Omental fat pad (tissue), 4 donors: ENCODE results near the gene RNU2-63P. TPM values are rescaled to one million over a fixed set of nuclear protein-coding genes. Genes with fewer than 3 reads are reported as not detected.
A peak's percentile ranks its signal among the peaks of the same experiment; 100 is the strongest.

Experiments used
- ATAC-seq: fragments of 150-250 bp; one replicate; pipeline ENCODE4 v1.9.1; 2016; ENCODE audit warnings: mild to moderate bottlenecking, moderate library complexity; ENCODE audit not compliant: low FRiP score
- DNase-seq: peaks from one replicate; pipeline ENCODE4 v3.0.0-alpha.2; 2019; ENCODE audit warnings: low spot score
- total RNA-seq, 4 donors: library from RNA; depleted of rRNA; stranded (reverse); fragments of >200 nt; gene quantifications; one replicate each; pipeline ENCODE4 v1.1.0, GENCODE V29; 2016
- TF ChIP-seq, protein P1 (sequence below), 3 donors: fragments of 450-650 bp; IDR thresholded peaks; one replicate each; pipeline ENCODE4 v1.5.1; 2016 to 2017; ENCODE audit warnings: antibody characterized with exemption in 3 of 3, mild to moderate bottlenecking in 3 of 3, moderate library complexity in 2 of 3

RNU2-63P gene
- not detected for total RNA-seq

DNA sequence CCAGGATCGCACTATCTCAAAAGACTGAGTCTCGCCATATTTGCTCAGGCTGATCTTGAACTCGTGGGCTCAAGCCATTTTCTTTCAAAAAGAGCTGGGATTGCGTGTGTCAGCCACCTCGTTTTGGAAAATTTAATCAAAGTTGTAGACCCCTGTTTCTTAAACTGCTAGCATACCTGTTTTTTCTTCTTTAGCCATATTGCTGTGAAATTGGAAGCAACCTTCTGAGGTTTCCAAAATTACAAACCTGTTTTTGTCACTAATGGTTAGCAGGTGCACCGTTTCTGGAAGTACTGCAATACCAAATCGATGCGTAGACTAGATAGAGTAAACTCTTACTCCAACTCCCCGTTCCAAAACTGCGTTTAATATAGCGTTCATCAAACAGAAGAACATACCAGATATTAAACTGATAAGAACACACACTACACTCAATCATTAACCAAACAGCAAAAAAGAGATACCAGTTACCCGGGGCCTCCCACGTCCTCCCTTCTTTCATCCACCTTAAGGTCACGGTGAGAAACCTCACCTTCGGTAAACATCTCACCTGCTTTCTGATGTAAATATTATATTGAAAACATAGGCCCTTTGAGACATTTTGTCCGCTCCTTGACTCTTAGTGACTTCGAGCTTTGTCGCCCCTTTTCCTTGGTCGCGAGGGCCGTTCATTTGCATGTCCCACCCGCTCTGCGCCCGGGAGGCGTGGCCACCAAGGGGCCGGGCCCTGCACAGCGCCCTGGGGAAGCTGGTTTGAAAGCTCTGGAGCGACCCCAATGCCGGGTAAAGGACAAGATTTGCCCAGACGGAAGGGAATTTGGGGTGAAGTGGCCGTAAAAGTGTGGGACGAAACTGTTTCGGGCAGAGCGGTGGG is at the start of gene RNU2-63P:
TSS of gene RNU2-63P (minus strand) at position 462 of the 874 bp plus-strand sequence.
- TF ChIP-seq, protein P1, sequence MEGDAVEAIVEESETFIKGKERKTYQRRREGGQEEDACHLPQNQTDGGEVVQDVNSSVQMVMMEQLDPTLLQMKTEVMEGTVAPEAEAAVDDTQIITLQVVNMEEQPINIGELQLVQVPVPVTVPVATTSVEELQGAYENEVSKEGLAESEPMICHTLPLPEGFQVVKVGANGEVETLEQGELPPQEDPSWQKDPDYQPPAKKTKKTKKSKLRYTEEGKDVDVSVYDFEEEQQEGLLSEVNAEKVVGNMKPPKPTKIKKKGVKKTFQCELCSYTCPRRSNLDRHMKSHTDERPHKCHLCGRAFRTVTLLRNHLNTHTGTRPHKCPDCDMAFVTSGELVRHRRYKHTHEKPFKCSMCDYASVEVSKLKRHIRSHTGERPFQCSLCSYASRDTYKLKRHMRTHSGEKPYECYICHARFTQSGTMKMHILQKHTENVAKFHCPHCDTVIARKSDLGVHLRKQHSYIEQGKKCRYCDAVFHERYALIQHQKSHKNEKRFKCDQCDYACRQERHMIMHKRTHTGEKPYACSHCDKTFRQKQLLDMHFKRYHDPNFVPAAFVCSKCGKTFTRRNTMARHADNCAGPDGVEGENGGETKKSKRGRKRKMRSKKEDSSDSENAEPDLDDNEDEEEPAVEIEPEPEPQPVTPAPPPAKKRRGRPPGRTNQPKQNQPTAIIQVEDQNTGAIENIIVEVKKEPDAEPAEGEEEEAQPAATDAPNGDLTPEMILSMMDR (IDR thresholded peaks at IDR 0.05) = no peak
- ATAC-seq (peak; percentile 89), DNase-seq (peak; percentile 46)

- ATAC-seq = no peak
- TF ChIP-seq, protein P1 (IDR thresholded peaks at IDR 0.05) = no peak
- no peak for DNase-seq
Observed at GRCh38 chr2:88061295-88061694, 44.9 kb upstream of the RNU2-63P start.

DNA sequence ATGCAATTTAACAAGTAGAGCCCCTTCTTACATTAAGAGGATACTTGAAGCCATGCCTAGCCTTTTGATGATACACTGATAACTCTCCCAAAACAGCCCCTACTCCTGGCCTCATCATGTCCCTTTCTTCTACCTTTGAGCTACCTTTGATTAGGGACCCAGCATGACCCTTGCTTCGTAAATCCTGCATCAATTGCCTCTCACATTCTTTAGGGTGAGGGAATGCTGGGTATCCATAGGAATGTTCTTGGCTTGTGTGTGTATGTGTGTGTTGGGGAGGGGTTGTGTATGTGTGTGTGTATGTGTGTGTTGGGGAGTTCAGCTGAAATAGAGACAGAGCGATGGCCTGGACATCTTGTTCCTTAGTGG is 44.5 kb upstream of the RNU2-63P start:
- ATAC-seq (no peak), DNase-seq (no peak)
- TF ChIP-seq, protein P1 (IDR thresholded peaks at IDR 0.05) = no peak

DNA sequence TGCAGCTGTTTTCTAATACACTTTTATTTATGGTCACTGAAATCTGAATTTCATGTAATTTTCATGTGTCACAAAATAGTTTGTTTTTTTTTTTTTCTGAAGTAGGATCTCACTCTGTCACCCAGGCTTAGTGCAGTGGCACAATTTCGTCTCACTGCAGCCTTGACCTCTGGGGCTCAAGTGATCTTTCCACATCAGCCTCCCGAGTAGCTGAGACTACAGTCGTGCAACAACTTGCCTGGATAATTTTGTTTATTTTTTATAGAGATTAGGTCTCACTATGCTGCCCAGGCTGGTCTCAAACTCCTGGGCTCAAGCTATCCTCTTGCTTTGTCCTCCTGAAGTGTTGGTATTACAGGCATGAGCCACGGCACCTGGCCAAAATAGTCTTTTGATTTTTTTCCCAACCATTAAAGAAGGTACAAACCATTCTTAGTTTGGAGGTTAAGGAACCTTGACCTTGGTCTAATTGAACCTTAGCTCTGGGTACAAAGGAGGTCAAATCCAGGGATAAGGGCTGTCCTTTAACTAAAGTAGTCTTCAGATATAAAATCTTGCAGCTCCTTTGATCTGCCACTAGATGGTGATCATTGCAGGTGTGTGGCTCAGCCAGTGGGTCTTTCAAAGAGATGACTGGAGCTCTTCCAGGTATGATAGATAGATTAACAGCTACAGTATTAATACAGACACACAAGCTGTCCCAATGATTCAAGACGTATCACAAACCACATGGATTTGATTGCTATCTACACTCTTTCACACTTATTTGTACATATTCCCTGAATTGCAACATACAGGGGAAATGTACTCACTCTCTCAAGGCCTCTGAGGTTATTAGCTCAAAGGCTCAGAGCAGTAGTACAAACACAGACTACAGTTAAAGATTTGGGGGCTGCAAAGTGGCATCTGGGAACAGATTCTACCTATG is 43.9 kb upstream of the RNU2-63P start:
- TF ChIP-seq, protein P1 (IDR thresholded peaks at IDR 0.05) = no peak
- DNase-seq (no peak), ATAC-seq (no peak)

DNA sequence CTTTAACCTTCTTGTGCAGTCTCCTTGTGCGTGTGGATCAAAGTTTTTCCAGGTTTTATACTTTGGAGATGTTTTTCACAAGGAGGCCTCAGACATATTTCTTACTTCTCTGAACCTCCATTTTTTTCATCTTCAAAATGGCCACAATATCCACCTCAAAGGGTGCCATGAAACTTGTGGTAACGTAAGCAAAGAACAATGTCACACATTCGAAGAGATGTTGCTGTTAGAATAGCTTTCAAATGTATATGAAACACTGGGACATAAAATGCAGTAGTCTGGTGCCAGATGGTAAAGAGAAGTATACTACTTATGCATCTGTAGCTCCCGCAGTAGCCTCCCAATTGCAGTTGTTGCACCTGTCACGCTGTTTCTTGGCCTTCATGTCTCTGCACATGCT is 41.8 kb upstream of the RNU2-63P start:
- ATAC-seq (no peak), DNase-seq (no peak)
- TF ChIP-seq, protein P1 (IDR thresholded peaks at IDR 0.05) = no peak

DNA sequence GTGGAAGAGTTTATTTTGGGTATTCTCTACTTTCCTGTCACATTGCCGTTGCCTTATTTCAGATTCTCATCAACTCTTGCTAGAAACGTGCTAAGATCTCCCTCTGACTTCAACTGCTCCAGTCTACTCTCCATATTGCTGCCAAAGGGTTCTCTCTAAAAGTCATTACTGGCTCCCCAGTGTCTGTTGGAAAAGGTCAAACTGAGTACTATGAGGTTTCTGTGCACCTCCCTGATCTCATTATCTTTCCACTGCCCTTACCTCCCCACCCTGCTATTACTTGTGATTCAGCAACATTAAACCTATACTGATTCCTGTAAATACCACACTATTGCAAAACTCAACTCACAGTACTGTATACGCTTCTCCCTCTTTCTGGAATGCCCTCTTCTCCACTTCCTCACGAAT is 41.1 kb upstream of the RNU2-63P start:
- ATAC-seq (no peak), DNase-seq (no peak)
- TF ChIP-seq, protein P1 (IDR thresholded peaks at IDR 0.05) = no peak
